CD14-positive monocyte (primary cell): ENCODE results near the gene SUV39H1. TPM values are rescaled to one million over a fixed set of nuclear protein-coding genes. Genes with fewer than 3 reads are reported as not detected.

Source experiments
- DNase-seq, 3 donors: peaks; one replicate each; pipeline ENCODE4 v3.0.0-alpha.2; 2011 to 2022
- H2AFZ ChIP-seq: 2 replicates; pipeline ENCODE4 v1.6.0; 2012; ENCODE audit warnings: mild to moderate bottlenecking, low read depth, low read length, inconsistent platforms; ENCODE audit not compliant: insufficient read depth, poor library complexity, severe bottlenecking
- H3K27ac ChIP-seq, 2 donors: 1 replicate in 1 of 2; 2 replicates in 1 of 2; pipeline ENCODE4 v1.5.1; 2012 to 2013; ENCODE audit warnings: low read length in 2 of 2, control low read depth in 1 of 2, inconsistent platforms in 1 of 2, low read depth in 1 of 2, mild to moderate bottlenecking in 1 of 2
- H3K27me3 ChIP-seq, 2 donors: one replicate each; pipeline versions ENCODE4 v1.6.0 to v1.6.1; 2011 to 2013; ENCODE audit warnings: low read length in 2 of 2; ENCODE audit not compliant: control insufficient read depth in 2 of 2, insufficient read depth in 2 of 2
- H3K36me3 ChIP-seq, 2 donors: replicated peaks in 1 of 2; 1 replicate in 1 of 2; 2 replicates in 1 of 2; pipeline versions ENCODE4 v1.5.1 to v1.6.1; 2012 to 2013; ENCODE audit warnings: low read length in 2 of 2, control low read depth in 1 of 2, inconsistent platforms in 1 of 2, mild to moderate bottlenecking in 1 of 2; ENCODE audit not compliant: insufficient read depth in 2 of 2, control insufficient read depth in 1 of 2
- H3K4me1 ChIP-seq, 2 donors: 1 replicate in 1 of 2; 2 replicates in 1 of 2; pipeline versions ENCODE4 v1.5.1 to v1.6.1; 2012 to 2013; ENCODE audit warnings: low read length in 2 of 2, control low read depth in 1 of 2, inconsistent platforms in 1 of 2, mild to moderate bottlenecking in 1 of 2, moderate library complexity in 1 of 2; ENCODE audit not compliant: insufficient read depth in 2 of 2, control insufficient read depth in 1 of 2
- H3K4me2 ChIP-seq: replicated peaks from 2 replicates; pipeline ENCODE3; 2012; ENCODE audit warnings: low read length, moderate library complexity, mild to moderate bottlenecking; ENCODE audit not compliant: poor library complexity, severe bottlenecking; ENCODE audit errors: extremely low read depth
- H3K4me3 ChIP-seq, 3 experiments: fragments of 200-600 bp in 1 of 3; sonication (generic) in 1 of 3; replicated peaks in 1 of 3; 1 replicate in 2 of 3; 2 replicates in 1 of 3; pipeline ENCODE4 v1.5.1; 2011 to 2013; ENCODE audit warnings: low read length in 3 of 3, mild to moderate bottlenecking in 3 of 3, control low read depth in 2 of 3, low read depth in 2 of 3, inconsistent platforms in 1 of 3, moderate library complexity in 1 of 3
- H3K79me2 ChIP-seq: 2 replicates; pipeline ENCODE4 v1.6.0; 2012; ENCODE audit warnings: mild to moderate bottlenecking, control low read depth, inconsistent platforms, low read length, moderate library complexity; ENCODE audit not compliant: insufficient read depth
- H3K9ac ChIP-seq: 2 replicates; pipeline ENCODE4 v1.6.0; 2017; ENCODE audit warnings: low read length, mild to moderate bottlenecking; ENCODE audit not compliant: insufficient read depth, poor library complexity, severe bottlenecking
- H3K9me3 ChIP-seq, 2 donors: replicated peaks in 1 of 2; 1 replicate in 1 of 2; 2 replicates in 1 of 2; pipeline versions ENCODE4 v1.5.1 to v1.6.1; 2012 to 2013; ENCODE audit warnings: low read length in 2 of 2, control low read depth in 1 of 2; ENCODE audit not compliant: control insufficient read depth in 1 of 2, insufficient read depth in 1 of 2
- H4K20me1 ChIP-seq: 2 replicates; pipeline ENCODE4 v1.6.0; 2012; ENCODE audit warnings: mild to moderate bottlenecking, low read length, control low read depth, moderate library complexity; ENCODE audit not compliant: insufficient read depth
- H3K27ac Mint-ChIP-seq, 7 donors: one replicate each; pipeline ENCODE4 v1.8.0; 2020; ENCODE audit warnings: mild to moderate bottlenecking in 7 of 7, mixed read lengths in 7 of 7, moderate library complexity in 6 of 7, inconsistent platforms in 2 of 7
- H3K27me3 Mint-ChIP-seq, 3 donors: one replicate each; pipeline ENCODE4 v1.8.0; 2021 to 2022; ENCODE audit warnings: low read depth in 3 of 3, mild to moderate bottlenecking in 3 of 3, mixed read lengths in 3 of 3, moderate library complexity in 3 of 3, inconsistent platforms in 1 of 3
- H3K36me3 Mint-ChIP-seq, 2 donors: one replicate each; pipeline ENCODE4 v1.8.0; 2020; ENCODE audit warnings: mixed read lengths in 2 of 2, inconsistent platforms in 1 of 2, mild to moderate bottlenecking in 1 of 2
- H3K4me1 Mint-ChIP-seq: one replicate; pipeline ENCODE4 v1.8.0; 2020; ENCODE audit warnings: mild to moderate bottlenecking, mixed read lengths
- H3K4me3 Mint-ChIP-seq, 2 donors: one replicate each; pipeline ENCODE4 v1.8.0; 2020; ENCODE audit warnings: mild to moderate bottlenecking in 2 of 2, mixed read lengths in 2 of 2, moderate library complexity in 1 of 2
- H3K9me3 Mint-ChIP-seq, 7 donors: one replicate each; pipeline ENCODE4 v1.8.0; 2020 to 2022; ENCODE audit warnings: mixed read lengths in 7 of 7, mild to moderate bottlenecking in 6 of 7, moderate library complexity in 6 of 7, inconsistent platforms in 2 of 7
- CTCF ChIP-seq: fragments of 200-600 bp; IDR thresholded peaks from one replicate; pipeline ENCODE4 v1.8.0; 2022; ENCODE audit warnings: antibody characterized with exemption, mild to moderate bottlenecking
- WGBS: methylation state at CpG from one replicate; pipeline ENCODE4 v1.1.5; 2013; ENCODE audit warnings: missing lambda C conversion rate; ENCODE audit not compliant: insufficient coverage; 5-methylcytosine and 5-hydroxymethylcytosine counted together
- intact Hi-C, 2 donors: fragments of 100-400 bp; cut with micrococcal nuclease; formaldehyde crosslinking; loops; one replicate each; pipeline versions ENCODE4 v1.15.0 to v1.15.1; 2023
- polyA plus RNA-seq, 3 donors: library from polyadenylated mRNA; depleted of rRNA in 1 of 3; unstranded in 2 of 3; stranded (reverse) in 1 of 3; fragments of 300-500 nt in 2 of 3; fragments of >200 nt in 1 of 3; fragmentation: Illumina TruSeq in 2 of 3; gene quantifications; 1 replicate in 2 of 3; 2 replicates in 1 of 3; pipeline ENCODE4 v1.2.3, GENCODE V29; 2012 to 2021

SUV39H1 gene
- polyA plus RNA-seq, 3 donors, result 2.8 to 3.4 (median 2.9) TPM

- Histone ChIP-seq H3K9me3 (no peaks in the 10 kb centered on the region), H3K9ac (no peak overlapping the region), H3K4me3 (no peak overlapping the region), H3K4me2 (no peak overlapping the region), H3K27ac (no peak overlapping the region), H3K27me3 (no peaks in the 10 kb centered on the region), H4K20me1 (no peaks in the 10 kb centered on the region), H3K4me1 (no peaks in the 10 kb centered on the region), H2AFZ (no peak overlapping the region), H3K36me3 (no peaks in the 10 kb centered on the region), H3K79me2 (no peaks in the 10 kb centered on the region)
- Mint-ChIP-seq H3K36me3 (no peaks in the 10 kb centered on the region), H3K9me3 (peaks cover 0 to 2% (median 0%) of the 10 kb centered on the region in 7 donors), H3K27ac (no peak overlapping the region), H3K27me3 (peaks cover 0 to 8% (median 2%) of the 10 kb centered on the region in 3 donors), H3K4me3 (no peak overlapping the region), H3K4me1 (peaks cover 2% of the 10 kb centered on the region)
- WGBS, result 80% methylated on average over 1 of the region's 4 CpGs
- DNase-seq, result no peak
- intact Hi-C loops, result no loop called here
- no peak for TF ChIP-seq CTCF
Observed at GRCh38 chrX:48715876-48716502, 19.5 kb downstream of the SUV39H1 start.

DNA sequence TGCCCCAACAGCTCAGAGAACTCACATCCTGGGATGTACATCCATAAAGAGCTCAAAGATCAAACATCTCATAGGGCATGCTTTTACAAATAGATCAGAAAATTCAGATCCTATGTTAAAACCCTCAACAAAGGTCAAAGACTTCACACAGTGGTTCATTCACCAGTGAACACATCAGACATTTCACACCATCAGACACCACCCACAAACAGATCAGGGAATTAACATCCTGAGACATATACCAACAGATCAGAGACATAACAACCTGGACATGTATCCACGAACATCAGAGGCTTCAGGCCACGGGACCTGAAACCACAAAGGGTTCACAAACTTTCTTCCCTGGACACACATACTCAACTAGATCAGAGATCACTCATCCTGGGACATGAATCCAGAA lies 23.4 kb downstream of the SUV39H1 start:
- Histone ChIP-seq H3K36me3 (no peaks in the 10 kb centered on the region), H4K20me1 (no peaks in the 10 kb centered on the region), H3K9ac (no peak overlapping the region), H3K9me3 (no peaks in the 10 kb centered on the region), H3K4me1 (no peaks in the 10 kb centered on the region), H3K4me3 (no peak overlapping the region), H3K27me3 (no peaks in the 10 kb centered on the region), H3K4me2 (no peak overlapping the region), H3K79me2 (no peaks in the 10 kb centered on the region), H3K27ac (no peak overlapping the region), H2AFZ (no peak overlapping the region)
- DNase-seq, result no peak
- no peak overlapping the region for H3K4me3 Mint-ChIP-seq
- H3K27me3 Mint-ChIP-seq, result peaks cover 0 to 6% (median 2%) of the 10 kb centered on the region in 3 donors
- intact Hi-C loops, result no loop called here
- H3K4me1 Mint-ChIP-seq, result no peaks in the 10 kb centered on the region
- H3K27ac Mint-ChIP-seq, result no peak overlapping the region
- WGBS, result 75% methylated on average over 2 of the region's 2 CpGs
- H3K36me3 Mint-ChIP-seq, result no peaks in the 10 kb centered on the region
- TF ChIP-seq CTCF, result no peak
- H3K9me3 Mint-ChIP-seq, result peaks cover 0 to 2% (median 0%) of the 10 kb centered on the region in 7 donors
